ENCODE measurements around the gene VPS11. TPM values are rescaled to one million over a fixed set of nuclear protein-coding genes. Genes with fewer than 3 reads are reported as not detected.

VPS11 gene
- total and polyA plus RNA-seq, 2 donors from 2014 or later = 40.0 to 40.8 TPM

DNA sequence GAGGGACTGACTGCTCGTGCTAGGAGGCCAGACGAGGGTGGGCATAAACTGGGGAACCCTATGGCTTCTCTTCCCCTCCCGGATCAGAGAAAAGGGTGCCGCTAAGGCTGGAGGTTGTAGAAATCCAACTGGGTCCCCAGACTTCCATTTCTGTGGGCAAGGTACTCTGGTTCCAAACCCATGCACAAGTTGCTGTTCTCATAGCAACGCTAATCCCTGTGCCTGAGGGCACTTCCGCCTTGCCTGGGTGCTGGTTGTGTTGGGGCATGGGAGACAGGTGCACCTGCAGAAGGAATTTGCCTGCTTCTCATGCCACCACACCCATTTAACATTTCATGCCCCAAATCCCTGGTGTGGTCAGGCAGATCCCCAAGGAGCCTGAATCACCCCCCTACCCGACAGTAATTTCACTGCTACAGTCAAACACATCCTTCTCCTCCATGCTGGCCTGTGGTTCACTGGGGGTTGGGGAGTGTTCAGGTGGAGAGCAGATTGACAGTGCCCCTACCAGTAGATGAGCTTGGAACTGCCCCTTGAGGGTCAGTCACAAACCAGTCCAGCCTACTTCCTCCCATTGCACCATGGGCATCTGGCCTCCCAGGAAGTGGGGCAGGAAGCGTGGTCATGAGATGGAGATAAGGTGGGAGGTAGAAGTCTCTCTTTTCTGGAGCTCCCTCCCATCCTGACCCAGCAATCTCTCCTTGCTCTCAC is 40.7 kb downstream of the VPS11 start:
- H3K4me1 ChIP-seq (ENCODE audit: control insufficient read depth in 2 of 3, insufficient read depth in 2 of 3, low read depth in 1 of 3, low read length in 3 of 3) = peaks cover 6 to 37% (median 23%) of the 10 kb centered on the region in 3 donors
- H3K27me3 ChIP-seq (ENCODE audit: control insufficient read depth, insufficient read depth, low read length) = no peaks in the 10 kb centered on the region
- intact Hi-C loops (cut with DNase I) = no loop called here
- H3K36me3 ChIP-seq (ENCODE audit: control insufficient read depth in 2 of 3, insufficient read depth in 3 of 3, low read length in 3 of 3) = peaks cover 0 to 19% (median 10%) of the 10 kb centered on the region in 3 donors
- H3K9ac ChIP-seq (ENCODE audit: low read length in 3 of 3) = peak overlapping the region; percentile 28 to 41 (median 34)
- H3K4me3 ChIP-seq (ENCODE audit: low read length in 3 of 3) = peak overlapping the region; percentile 59 to 83 (median 83)
- FAIRE-seq (no peak), DNase-seq (peak; percentile 59 to 87 (median 78))
- H3K9me3 ChIP-seq (ENCODE audit: control insufficient read depth in 2 of 3, insufficient read depth in 1 of 3, low read length in 3 of 3) = no peaks in the 10 kb centered on the region
- TF ChIP-seq CTCF (IDR thresholded peaks at IDR 0.05; ENCODE audit: borderline replicate concordance, extremely low read depth, insufficient read depth) = no peak
- H3K27ac ChIP-seq (ENCODE audit: low read depth in 2 of 2, low read length in 2 of 2) = peak overlapping the region; percentile 23 to 49

DNA sequence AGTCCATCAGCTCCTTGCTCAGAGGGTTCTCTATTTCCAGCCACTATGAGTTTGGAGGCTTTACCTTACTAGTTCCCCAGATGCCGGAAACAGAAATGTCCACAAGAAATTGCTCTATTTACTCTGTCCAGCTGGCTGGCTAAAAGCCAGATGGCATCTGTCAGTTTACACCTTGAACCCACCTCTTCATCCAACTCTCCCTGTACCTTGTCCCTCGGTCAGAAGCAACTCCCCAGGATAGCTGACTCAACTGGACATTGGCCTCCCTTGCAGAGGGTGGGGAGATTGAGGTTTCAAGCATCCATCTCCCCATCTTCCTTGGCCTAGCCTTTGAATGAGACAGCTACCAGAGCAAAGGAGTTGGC is 41.2 kb downstream of the VPS11 start:
- Histone ChIP-seq H3K27me3 (ENCODE audit: control insufficient read depth, insufficient read depth, low read length) (no peaks in the 10 kb centered on the region), H3K36me3 (ENCODE audit: control insufficient read depth in 2 of 3, insufficient read depth in 3 of 3, low read length in 3 of 3) (peaks cover 0 to 19% (median 13%) of the 10 kb centered on the region in 3 donors), H3K4me3 (ENCODE audit: low read length in 3 of 3) (peak overlapping the region in 2 of 3 donors; percentile 83), H3K27ac (ENCODE audit: low read depth in 2 of 2, low read length in 2 of 2) (peak overlapping the region in 1 of 2 donors; percentile 24), H3K4me1 (ENCODE audit: control insufficient read depth in 2 of 3, insufficient read depth in 2 of 3, low read depth in 1 of 3, low read length in 3 of 3) (peaks cover 6 to 37% (median 23%) of the 10 kb centered on the region in 3 donors), H3K9me3 (ENCODE audit: control insufficient read depth in 2 of 3, insufficient read depth in 1 of 3, low read length in 3 of 3) (no peaks in the 10 kb centered on the region), H3K9ac (ENCODE audit: low read length in 3 of 3) (no peak overlapping the region)
- TF ChIP-seq CTCF (IDR thresholded peaks at IDR 0.05; ENCODE audit: borderline replicate concordance, extremely low read depth, insufficient read depth) = no peak
- DNase-seq = peak in 1 of 5 donors; percentile 30
- intact Hi-C loops (cut with DNase I) = no loop called here
- FAIRE-seq = no peak

DNA sequence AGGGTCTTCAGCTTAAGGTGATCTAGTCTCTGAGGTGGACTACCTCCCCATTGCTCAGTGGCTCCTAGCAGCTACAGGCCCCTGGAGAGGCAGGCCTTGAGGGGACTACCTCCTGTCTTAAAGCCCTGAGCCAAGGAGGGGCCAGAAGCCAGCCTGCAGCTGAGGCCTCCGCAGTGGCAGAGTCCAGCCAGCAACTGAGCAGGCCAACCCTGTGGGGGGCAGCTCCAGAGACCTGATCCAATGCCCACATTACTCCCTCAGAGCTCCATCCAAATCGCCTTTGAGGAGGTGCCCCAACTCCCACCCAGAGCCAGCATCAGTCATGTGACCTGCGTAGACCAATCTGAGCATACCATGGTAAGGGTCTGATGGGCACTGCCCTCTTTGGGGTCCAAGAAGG is 42.2 kb downstream of the VPS11 start:
- Histone ChIP-seq H3K27me3 (ENCODE audit: control insufficient read depth, insufficient read depth, low read length) (no peaks in the 10 kb centered on the region), H3K9ac (ENCODE audit: low read length in 3 of 3) (no peak overlapping the region), H3K4me1 (ENCODE audit: control insufficient read depth in 2 of 3, insufficient read depth in 2 of 3, low read depth in 1 of 3, low read length in 3 of 3) (peaks cover 6 to 37% (median 23%) of the 10 kb centered on the region in 3 donors), H3K9me3 (ENCODE audit: control insufficient read depth in 2 of 3, insufficient read depth in 1 of 3, low read length in 3 of 3) (no peaks in the 10 kb centered on the region), H3K4me3 (ENCODE audit: low read length in 3 of 3) (no peak overlapping the region), H3K27ac (ENCODE audit: low read depth in 2 of 2, low read length in 2 of 2) (no peak overlapping the region), H3K36me3 (ENCODE audit: control insufficient read depth in 2 of 3, insufficient read depth in 3 of 3, low read length in 3 of 3) (peaks cover 0 to 28% (median 19%) of the 10 kb centered on the region in 3 donors)
- TF ChIP-seq CTCF (IDR thresholded peaks at IDR 0.05; ENCODE audit: borderline replicate concordance, extremely low read depth, insufficient read depth) = no peak
- FAIRE-seq (no peak), DNase-seq (peak in 1 of 5 donors; percentile 27)
- intact Hi-C loops (cut with DNase I) = no loop called here

All from kidney (tissue), 14 donors.